Erythroblast (primary cell): ENCODE results near the gene SLC16A8.
A peak's percentile ranks its signal among the peaks of the same experiment; 100 is the strongest.

Experiments
- DNase-seq, 2 experiments: peaks; one replicate each; lab custom pipeline; 2025; lab: John Stamatoyannopoulos, UW
- GATA1 ChIP-seq: IDR thresholded peaks from 2 replicates; pipeline ENCODE4 v1.6.1; 2011; ENCODE audit warnings: low read depth, mild to moderate bottlenecking, control low read depth, low read length, moderate library complexity
- POLR2A ChIP-seq: IDR thresholded peaks from 2 replicates; pipeline ENCODE4 v1.6.1; 2011; ENCODE audit warnings: mild to moderate bottlenecking, low read length

SLC16A8 gene

GRCh38 chr22:38083931-38084631 lies at the start of gene SLC16A8:
Gene SLC16A8 (minus strand): TSS chr22:38084184. CDS start chr22:38082873, 1,311 bp downstream.
- TF ChIP-seq POLR2A (no peak), GATA1 (no peak)
- DNase-seq, result no peak

- DNase-seq, result no peak
Measured at GRCh38 chr22:38133331-38133730, 49.3 kb upstream of the SLC16A8 start.

GRCh38 chr22:38132794-38133193 lies 48.8 kb upstream of the SLC16A8 start:
- DNase-seq, result no peak
- TF ChIP-seq GATA1 (no peak), POLR2A (no peak)

More at GRCh38 chr22:38133331-38133730, 49.3 kb upstream of the SLC16A8 start:
- TF ChIP-seq POLR2A, result no peak
- TF ChIP-seq GATA1, result no peak

GRCh38 chr22:38132136-38132535 lies 48.2 kb upstream of the SLC16A8 start:
- TF ChIP-seq GATA1 (no peak), POLR2A (no peak)
- no peak for DNase-seq

- TF ChIP-seq POLR2A, result no peak
- TF ChIP-seq GATA1, result no peak
- DNase-seq, result no peak
Measured at GRCh38 chr22:38131399-38131798, 47.4 kb upstream of the SLC16A8 start.

- TF ChIP-seq POLR2A (no peak), GATA1 (no peak)
- no peak for DNase-seq
Measured at GRCh38 chr22:38129856-38130255, 45.9 kb upstream of the SLC16A8 start.

GRCh38 chr22:38129021-38129420 lies 45.0 kb upstream of the SLC16A8 start:
- DNase-seq, result no peak
- TF ChIP-seq POLR2A (no peak), GATA1 (no peak)

GRCh38 chr22:38127869-38128268 lies 43.9 kb upstream of the SLC16A8 start:
- no peak for TF ChIP-seq GATA1
- no peak for DNase-seq

- peak; percentile 80 to 87 for DNase-seq
- TF ChIP-seq GATA1 (no peak), POLR2A (no peak)
Measured at GRCh38 chr22:38126928-38127668, 43.1 kb upstream of the SLC16A8 start.

- no peak for DNase-seq
- TF ChIP-seq POLR2A (no peak), GATA1 (no peak)
Measured at GRCh38 chr22:38125751-38126201, 41.8 kb upstream of the SLC16A8 start.

- TF ChIP-seq POLR2A (no peak), GATA1 (no peak)
- no peak for DNase-seq
Measured at GRCh38 chr22:38125038-38125610, 41.1 kb upstream of the SLC16A8 start.

- TF ChIP-seq GATA1, result no peak
- no peak for TF ChIP-seq POLR2A
- no peak for DNase-seq
Measured at GRCh38 chr22:38124236-38124974, 40.4 kb upstream of the SLC16A8 start.

GRCh38 chr22:38122616-38123015 lies 38.6 kb upstream of the SLC16A8 start:
- TF ChIP-seq GATA1, result no peak
- TF ChIP-seq POLR2A, result no peak
- DNase-seq, result no peak
